Type B pancreatic cell (in vitro differentiated cells): ENCODE data around the gene IL1RAPL2. TPM values are rescaled to one million over a fixed set of nuclear protein-coding genes. Genes with fewer than 3 reads are reported as not detected.

Experiments
- DNase-seq: peaks from one replicate; pipeline ENCODE4 v3.0.0; 2021; ENCODE audit warnings: mixed read lengths; ENCODE audit not compliant: unreplicated experiment; ENCODE audit errors: extremely low spot score
- H3K27ac Mint-ChIP-seq: 2 replicates; pipeline ENCODE4 v1.8.0; 2021; ENCODE audit warnings: mild to moderate bottlenecking, mixed read lengths
- H3K27me3 Mint-ChIP-seq: 2 replicates; pipeline ENCODE4 v1.8.0; 2021; ENCODE audit warnings: mixed read lengths
- H3K36me3 Mint-ChIP-seq: 2 replicates; pipeline ENCODE4 v1.8.0; 2021; ENCODE audit warnings: mixed read lengths
- H3K4me1 Mint-ChIP-seq: one replicate; pipeline ENCODE4 v1.8.0; 2021; ENCODE audit warnings: mixed read lengths; ENCODE audit not compliant: unreplicated experiment
- H3K4me3 Mint-ChIP-seq: 2 replicates; pipeline ENCODE4 v1.8.0; 2021; ENCODE audit warnings: mild to moderate bottlenecking, mixed read lengths
- H3K9me3 Mint-ChIP-seq: 2 replicates; pipeline ENCODE4 v1.8.0; 2021; ENCODE audit warnings: mixed read lengths
- total RNA-seq: library from RNA; stranded (reverse); gene quantifications from 2 replicates; pipeline ENCODE4 v1.2.1, GENCODE V29; 2021; ENCODE audit warnings: low replicate concordance
- TF ChIP-seq, protein P1 (sequence below): fragments of 200-600 bp; sonication (generic); conservative IDR thresholded peaks from 2 replicates; pipeline ENCODE4 v1.5.0; 2021; ENCODE audit warnings: antibody characterized with exemption, mild to moderate bottlenecking

Gene IL1RAPL2
- total RNA-seq, 1 donor from 2014 or later: 4.5 TPM

DNA sequence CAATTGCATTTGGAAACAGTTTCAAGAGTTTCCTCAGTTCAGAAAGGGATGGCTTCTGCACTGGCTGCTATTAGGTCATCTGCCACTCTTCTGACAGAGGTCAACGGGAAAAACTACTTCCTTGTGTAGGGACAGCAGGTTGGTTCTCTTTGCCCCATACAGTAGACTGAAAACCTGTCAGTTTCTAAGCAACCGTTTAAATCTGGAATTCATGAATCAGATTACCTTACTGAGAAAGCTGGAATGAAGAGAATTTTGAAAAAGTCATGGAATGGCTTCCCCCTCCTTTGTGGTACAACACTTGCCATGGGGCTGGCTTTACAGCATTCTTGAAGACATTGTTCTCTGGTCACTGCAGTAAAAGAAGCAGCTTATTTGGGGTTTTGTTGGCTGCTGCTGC, 240.3 kb downstream of the IL1RAPL2 start:
- Mint-ChIP-seq H3K36me3 (no peaks in the 10 kb centered on the region), H3K27ac (peak overlapping the region; percentile 17), H3K4me1 (no peaks in the 10 kb centered on the region), H3K9me3 (no peaks in the 10 kb centered on the region), H3K27me3 (no peaks in the 10 kb centered on the region), H3K4me3 (no peak overlapping the region)
- no peak for DNase-seq
- TF ChIP-seq, protein P1, sequence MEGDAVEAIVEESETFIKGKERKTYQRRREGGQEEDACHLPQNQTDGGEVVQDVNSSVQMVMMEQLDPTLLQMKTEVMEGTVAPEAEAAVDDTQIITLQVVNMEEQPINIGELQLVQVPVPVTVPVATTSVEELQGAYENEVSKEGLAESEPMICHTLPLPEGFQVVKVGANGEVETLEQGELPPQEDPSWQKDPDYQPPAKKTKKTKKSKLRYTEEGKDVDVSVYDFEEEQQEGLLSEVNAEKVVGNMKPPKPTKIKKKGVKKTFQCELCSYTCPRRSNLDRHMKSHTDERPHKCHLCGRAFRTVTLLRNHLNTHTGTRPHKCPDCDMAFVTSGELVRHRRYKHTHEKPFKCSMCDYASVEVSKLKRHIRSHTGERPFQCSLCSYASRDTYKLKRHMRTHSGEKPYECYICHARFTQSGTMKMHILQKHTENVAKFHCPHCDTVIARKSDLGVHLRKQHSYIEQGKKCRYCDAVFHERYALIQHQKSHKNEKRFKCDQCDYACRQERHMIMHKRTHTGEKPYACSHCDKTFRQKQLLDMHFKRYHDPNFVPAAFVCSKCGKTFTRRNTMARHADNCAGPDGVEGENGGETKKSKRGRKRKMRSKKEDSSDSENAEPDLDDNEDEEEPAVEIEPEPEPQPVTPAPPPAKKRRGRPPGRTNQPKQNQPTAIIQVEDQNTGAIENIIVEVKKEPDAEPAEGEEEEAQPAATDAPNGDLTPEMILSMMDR: no peak

DNA sequence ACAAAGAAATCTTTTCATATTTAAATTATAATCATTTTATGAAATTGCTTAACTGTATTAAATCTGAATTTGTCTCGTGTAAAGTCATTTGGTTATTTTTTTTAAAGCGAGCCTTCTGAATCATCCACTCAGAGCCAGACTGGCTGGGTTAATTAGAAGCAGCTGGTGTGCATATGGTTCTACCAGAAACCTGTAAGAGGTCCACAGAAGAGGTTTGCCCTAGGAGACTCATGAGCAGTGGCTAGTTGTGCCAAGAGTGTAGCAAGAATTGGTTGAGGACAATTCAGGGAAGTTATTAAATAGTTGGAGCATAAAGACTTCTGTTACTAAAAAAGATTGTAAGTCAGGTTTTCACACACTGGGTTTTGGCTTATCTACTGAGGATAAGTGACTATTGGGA, 267.4 kb downstream of the IL1RAPL2 start:
- no peaks in the 10 kb centered on the region for H3K4me1 Mint-ChIP-seq
- no peak for DNase-seq
- H3K9me3 Mint-ChIP-seq: no peaks in the 10 kb centered on the region
- no peaks in the 10 kb centered on the region for H3K36me3 Mint-ChIP-seq
- TF ChIP-seq, protein P1: no peak
- H3K27ac Mint-ChIP-seq: no peak overlapping the region
- H3K4me3 Mint-ChIP-seq: no peak overlapping the region
- H3K27me3 Mint-ChIP-seq: no peaks in the 10 kb centered on the region

DNA sequence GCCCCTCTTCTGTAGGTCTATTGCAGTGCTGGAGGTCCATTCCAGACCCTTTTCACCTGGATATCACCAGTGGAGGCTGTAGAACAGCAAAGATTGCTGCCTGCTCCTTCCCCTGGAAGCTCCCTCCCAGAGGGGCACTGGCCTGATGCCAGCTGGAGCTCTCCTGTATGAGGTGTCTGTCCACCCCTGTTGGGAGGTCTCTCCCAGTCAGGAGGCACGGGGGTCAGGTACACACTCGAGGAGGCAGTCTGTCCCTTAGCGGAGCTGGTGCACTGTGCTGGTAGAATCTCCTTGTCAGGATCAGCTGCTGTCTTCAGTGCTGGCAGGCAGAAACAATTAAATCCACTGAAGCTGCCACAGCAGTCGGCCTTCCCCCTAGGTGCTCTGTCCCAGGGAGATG, 276.6 kb downstream of the IL1RAPL2 start:
- Mint-ChIP-seq H3K27me3 (no peaks in the 10 kb centered on the region), H3K4me1 (no peaks in the 10 kb centered on the region), H3K4me3 (no peak overlapping the region), H3K27ac (no peak overlapping the region), H3K9me3 (peaks cover 6% of the 10 kb centered on the region), H3K36me3 (no peaks in the 10 kb centered on the region)
- DNase-seq: no peak
- TF ChIP-seq, protein P1: no peak

DNA sequence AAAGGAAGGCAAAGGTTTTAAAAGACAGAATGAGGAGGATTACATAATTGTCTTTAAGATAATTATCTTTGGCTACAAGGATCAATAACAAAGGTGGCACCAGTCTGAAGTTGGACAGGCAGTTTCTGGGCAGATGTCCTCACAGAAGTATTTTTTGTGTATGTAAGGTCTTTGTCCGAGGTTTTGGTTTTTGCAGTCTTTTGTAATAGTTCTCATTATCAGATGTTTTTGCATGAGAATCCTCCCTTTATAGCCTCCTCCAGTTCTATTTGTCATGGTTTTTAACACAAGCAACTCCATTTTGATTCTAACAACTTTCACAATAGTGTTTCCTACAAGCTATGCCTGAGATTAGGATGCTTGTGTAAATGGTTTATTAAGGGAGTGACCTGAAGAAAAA, 286.2 kb downstream of the IL1RAPL2 start:
- Mint-ChIP-seq H3K4me1 (peaks cover 7% of the 10 kb centered on the region), H3K27me3 (no peaks in the 10 kb centered on the region), H3K27ac (no peak overlapping the region), H3K4me3 (no peak overlapping the region), H3K9me3 (no peaks in the 10 kb centered on the region), H3K36me3 (no peaks in the 10 kb centered on the region)
- TF ChIP-seq, protein P1: no peak
- no peak for DNase-seq

DNA sequence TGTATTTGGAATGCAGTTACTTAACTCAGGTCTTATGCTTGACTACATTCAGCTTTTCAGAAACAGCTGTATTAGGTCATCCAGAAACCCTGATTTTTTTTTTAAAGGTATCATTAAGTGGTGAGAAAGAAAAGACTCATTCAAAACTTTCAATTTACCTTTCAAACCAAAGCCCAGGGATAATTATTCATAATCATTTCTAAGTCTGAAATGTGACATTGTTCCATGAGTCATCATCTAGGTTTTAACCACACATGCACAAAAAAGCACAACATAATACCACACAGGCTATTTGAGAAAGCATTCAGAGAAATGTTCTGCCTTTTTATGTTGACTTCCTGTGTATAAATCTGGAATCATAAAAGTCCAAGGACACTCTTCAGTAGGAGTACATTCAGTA, 288.2 kb downstream of the IL1RAPL2 start:
- peak overlapping the region; percentile 42 for H3K27ac Mint-ChIP-seq
- peaks cover 7% of the 10 kb centered on the region for H3K4me1 Mint-ChIP-seq
- no peak overlapping the region for H3K4me3 Mint-ChIP-seq
- H3K27me3 Mint-ChIP-seq: no peaks in the 10 kb centered on the region
- DNase-seq: no peak
- no peaks in the 10 kb centered on the region for H3K36me3 Mint-ChIP-seq
- H3K9me3 Mint-ChIP-seq: no peaks in the 10 kb centered on the region
- TF ChIP-seq, protein P1: no peak

DNA sequence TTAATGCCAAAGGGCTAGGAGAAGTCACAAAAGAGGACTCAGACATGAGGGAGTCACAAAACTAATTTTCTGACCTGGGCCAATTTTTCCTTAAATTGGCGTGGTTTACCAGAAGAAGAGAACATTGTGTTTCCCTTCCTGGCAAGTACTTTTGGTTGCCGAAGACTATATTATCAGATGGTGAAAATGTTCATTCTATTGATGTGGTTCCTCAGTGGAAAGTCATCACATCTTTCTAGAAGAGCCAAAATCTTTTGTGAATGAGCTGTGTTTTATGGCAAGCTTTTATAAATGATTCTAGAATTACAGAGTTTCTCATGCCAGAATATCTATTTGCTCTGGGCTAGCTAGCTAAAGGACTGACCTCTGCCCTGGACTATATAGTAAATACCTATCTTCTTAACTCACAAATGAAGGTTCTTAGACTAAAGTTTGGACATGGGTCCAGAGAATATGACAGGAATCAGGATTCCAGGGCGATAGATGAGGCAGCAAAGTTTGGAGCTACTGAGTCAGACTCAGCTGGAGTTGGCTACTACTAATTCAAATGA, 288.9 kb downstream of the IL1RAPL2 start:
- Mint-ChIP-seq H3K27ac (no peak overlapping the region), H3K27me3 (no peaks in the 10 kb centered on the region), H3K36me3 (no peaks in the 10 kb centered on the region), H3K9me3 (no peaks in the 10 kb centered on the region), H3K4me3 (no peak overlapping the region), H3K4me1 (peaks cover 7% of the 10 kb centered on the region)
- no peak for DNase-seq
- TF ChIP-seq, protein P1: no peak
